Endothelial cell of umbilical vein (primary cell): Measurements from ENCODE around the gene SEC24C. TPM values are rescaled to one million over a fixed set of nuclear protein-coding genes. Genes with fewer than 3 reads are reported as not detected.

ENCODE experiments used
- BruUV-seq: library from RNA; stranded (reverse); fragments of 400-500 nt; replicated peaks from 2 replicates; lab custom pipeline; 2021; lab: Mats Ljungman, UMichigan
- CTCF ChIA-PET: fragments of 300-600, 350-600 bp; sonication (Branson Sonifier 250); formaldehyde crosslinking; loops from one replicate; lab custom pipeline; 2021; ENCODE audit warnings: antibody characterized with exemption, inconsistent platforms; lab: Charles Lee
- POLR2A ChIA-PET: fragments of 300-600, 350-600 bp; sonication (Branson Sonifier 250); formaldehyde crosslinking; loops from one replicate; lab custom pipeline; 2021; ENCODE audit warnings: antibody characterized with exemption, inconsistent platforms; lab: Charles Lee
- DNase-seq: peaks from one replicate; pipeline ENCODE4 v3.0.0-alpha.2; 2011; ENCODE audit warnings: low read depth, low spot score
- FAIRE-seq: peaks from 2 replicates; lab custom pipeline; 2011; peaks lifted over from hg19 to GRCh38; lab: Jason Lieb, UNC
- H2AFZ ChIP-seq: 2 replicates; pipeline ENCODE4 v1.6.0; 2012; ENCODE audit warnings: low read depth, low read length, control low read depth, inconsistent platforms
- H3K27ac ChIP-seq: 2 replicates; pipeline ENCODE4 v1.5.1; 2011; ENCODE audit warnings: low read depth, mild to moderate bottlenecking, control low read depth, low read length, moderate library complexity; ENCODE audit not compliant: insufficient read depth
- H3K27me3 ChIP-seq, 2 experiments: 2 replicates each; pipeline versions ENCODE4 v1.6.0 to v1.6.1; 2011; ENCODE audit warnings: low read length in 2 of 2, mixed read lengths in 1 of 2; ENCODE audit not compliant: control insufficient read depth in 2 of 2, insufficient read depth in 2 of 2
- H3K36me3 ChIP-seq, 2 experiments: 2 replicates in 1 of 2; 3 replicates in 1 of 2; pipeline ENCODE4 v1.5.1; 2011; ENCODE audit warnings: low read length in 2 of 2, mild to moderate bottlenecking in 1 of 2, moderate library complexity in 1 of 2; ENCODE audit not compliant: control insufficient read depth in 2 of 2, insufficient read depth in 2 of 2; ENCODE audit errors: extremely low read depth in 1 of 2
- H3K4me1 ChIP-seq: 3 replicates; pipeline ENCODE4 v1.5.1; 2011; ENCODE audit warnings: mild to moderate bottlenecking, low read length; ENCODE audit not compliant: control insufficient read depth, insufficient read depth; ENCODE audit errors: extremely low read depth
- H3K4me2 ChIP-seq: 2 replicates; pipeline ENCODE4 v1.6.1; 2011; ENCODE audit warnings: low read length, control low read depth, mixed read lengths; ENCODE audit not compliant: insufficient read depth
- H3K4me3 ChIP-seq, 3 experiments: fragments of 200-600 bp in 1 of 3; sonication (generic), shearing (Covaris generic) in 1 of 3; replicated peaks in 1 of 3; 2 replicates each; pipeline ENCODE4 v1.5.1; 2011 to 2016; ENCODE audit warnings: control low read depth in 3 of 3, low read length in 3 of 3, mild to moderate bottlenecking in 2 of 3, inconsistent platforms in 1 of 3, low read depth in 1 of 3, moderate library complexity in 1 of 3; ENCODE audit not compliant: insufficient read depth in 1 of 3
- H3K79me2 ChIP-seq: 2 replicates; pipeline ENCODE4 v1.6.0; 2012; ENCODE audit warnings: low read length, inconsistent platforms; ENCODE audit not compliant: control insufficient read depth, insufficient read depth
- H3K9ac ChIP-seq: replicated peaks from 2 replicates; pipeline ENCODE3; 2011; ENCODE audit warnings: low read length, control low read depth; ENCODE audit not compliant: insufficient read depth; ENCODE audit errors: extremely low read depth
- H3K9me1 ChIP-seq: replicated peaks from 3 replicates; pipeline ENCODE4 v1.6.0; 2011; ENCODE audit warnings: mild to moderate bottlenecking, low read length; ENCODE audit not compliant: control insufficient read depth, insufficient read depth; ENCODE audit errors: extremely low read depth
- H3K9me3 ChIP-seq: replicated peaks from 2 replicates; pipeline ENCODE4 v1.5.1; 2012; ENCODE audit warnings: low read length, inconsistent platforms; ENCODE audit not compliant: control insufficient read depth, insufficient read depth
- H4K20me1 ChIP-seq: replicated peaks from 2 replicates; pipeline ENCODE3; 2011; ENCODE audit warnings: mild to moderate bottlenecking, low read length; ENCODE audit not compliant: control insufficient read depth, insufficient read depth; ENCODE audit errors: extremely low read depth
- CTCF ChIP-seq, 2 donors: IDR thresholded peaks; 1 replicate in 1 of 2; 2 replicates in 1 of 2; pipeline ENCODE4 v1.5.1; 2011; ENCODE audit warnings: low read length in 2 of 2, mild to moderate bottlenecking in 2 of 2, moderate library complexity in 2 of 2, control low read depth in 1 of 2, inconsistent platforms in 1 of 2, low read depth in 1 of 2; ENCODE audit not compliant: insufficient read depth in 1 of 2; ENCODE audit errors: extremely low read depth in 1 of 2
- MAX ChIP-seq: IDR thresholded peaks from 2 replicates; pipeline ENCODE4 v1.6.1; 2011; ENCODE audit not compliant: insufficient read depth, insufficient read length
- dilution Hi-C: fragments of 300-500 bp; cut with MboI; formaldehyde crosslinking; loops from one replicate; pipeline ENCODE4 v1.15.0; 2019; ENCODE audit warnings: low sequenced_read_pairs; ENCODE audit not compliant: extremely low pct_ligation_motif_present
- intact Hi-C: fragments of 100-400 bp; cut with micrococcal nuclease; formaldehyde crosslinking; loops from one replicate; pipeline ENCODE4 v1.10.0; 2022
- polyA plus RNA-seq, 4 experiments: library from polyadenylated mRNA; depleted of rRNA in 3 of 4; stranded (reverse) in 3 of 4; unstranded in 1 of 4; fragments of >200 nt; gene quantifications; 2 replicates each; pipeline versions ENCODE4 v1.2.1 to v1.2.3, GENCODE V29; 2011 to 2012; ENCODE audit warnings: missing spikeins in 1 of 4
- total RNA-seq: library from RNA; stranded (reverse); gene quantifications from 2 replicates; pipeline ENCODE4 v1.2.3, GENCODE V29; 2021

Gene SEC24C
- total and polyA plus RNA-seq, 2 donors (not counting 3 experiments of a cell fraction or from before 2014, with no cell fraction given), result 95.5 to 108 TPM

- Histone ChIP-seq H3K4me1 (peaks cover 20% of the 10 kb centered on the region), H3K27me3 (no peaks in the 10 kb centered on the region), H3K9ac (peak overlapping the region; percentile 80), H3K4me2 (peak overlapping the region; percentile 93), H3K9me3 (no peaks in the 10 kb centered on the region), H3K4me3 (peak overlapping the region; percentile 40 to 85 (median 79)), H4K20me1 (no peaks in the 10 kb centered on the region), H3K36me3 (peaks cover 12 to 37% of the 10 kb centered on the region in 2 experiments), H3K27ac (peak overlapping the region; percentile 72), H3K9me1 (no peaks in the 10 kb centered on the region), H3K79me2 (peaks cover 34% of the 10 kb centered on the region), H2AFZ (peak overlapping the region; percentile 55)
- no peak for FAIRE-seq
- BruUV-seq, result TSS peak; percentile 1
- dilution Hi-C loops (no loop called here), intact Hi-C loops (loop anchor here (1.0 to 5.0 kb wide), 4 partner anchors 14 to 108 kb away; partner anchors contain the start of genes NDST2, SEC24C and ZSWIM8)
- peak; percentile 13 for TF ChIP-seq MAX
- TF ChIP-seq CTCF (IDR thresholded peaks at IDR 0.05; ENCODE audit: extremely low read depth in 1 of 2, insufficient read depth in 1 of 2, low read depth in 1 of 2, low read length in 2 of 2), result no peak
- DNase-seq, result peak; percentile 87
- POLR2A ChIA-PET, result interaction anchor here (0.5 to 2.8 kb wide), 4 partner anchors 10 to 1054 kb away, joined by 3 to 11 read pairs (median 3); partner anchors contain the start of gene CHCHD1
- CTCF ChIA-PET, result interaction anchor here (0.7 to 8.3 kb wide), 4 partner anchors 8 to 107 kb away, joined by 3 to 69 read pairs (median 7); partner anchors contain the start of gene CHCHD1
These were observed 27.6 kb downstream of the SEC24C start for GRCh38 chr10:73771722-73772280.
